ENCODE results near the gene TPPP3.

DNA sequence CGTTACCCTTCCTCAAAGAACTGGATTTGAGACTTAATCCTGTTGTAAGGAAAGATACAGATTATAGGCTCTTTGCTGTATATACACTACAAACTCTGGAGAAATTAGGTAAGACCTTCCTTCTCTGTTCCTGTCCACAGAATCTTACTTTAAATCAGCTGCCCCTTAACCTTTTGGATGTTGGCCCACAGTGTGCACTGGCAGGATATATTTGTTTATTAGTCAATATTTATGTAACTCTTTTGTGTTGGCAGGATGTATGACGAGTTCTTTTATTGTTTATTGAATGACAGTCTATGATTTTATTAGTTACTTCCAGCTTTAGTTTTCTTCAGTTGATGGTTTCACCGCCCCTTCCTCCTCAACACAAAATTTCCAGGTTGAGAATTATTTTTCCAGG is 47.0 kb downstream of the TPPP3 start:
- TF ChIP-seq POLR2A (IDR thresholded peaks at IDR 0.05) (no peak), POLR2AphosphoS5 (IDR thresholded peaks at IDR 0.05) (no peak), EP300 (IDR thresholded peaks at IDR 0.05) (no peak)
- TF ChIP-seq, protein P1, sequence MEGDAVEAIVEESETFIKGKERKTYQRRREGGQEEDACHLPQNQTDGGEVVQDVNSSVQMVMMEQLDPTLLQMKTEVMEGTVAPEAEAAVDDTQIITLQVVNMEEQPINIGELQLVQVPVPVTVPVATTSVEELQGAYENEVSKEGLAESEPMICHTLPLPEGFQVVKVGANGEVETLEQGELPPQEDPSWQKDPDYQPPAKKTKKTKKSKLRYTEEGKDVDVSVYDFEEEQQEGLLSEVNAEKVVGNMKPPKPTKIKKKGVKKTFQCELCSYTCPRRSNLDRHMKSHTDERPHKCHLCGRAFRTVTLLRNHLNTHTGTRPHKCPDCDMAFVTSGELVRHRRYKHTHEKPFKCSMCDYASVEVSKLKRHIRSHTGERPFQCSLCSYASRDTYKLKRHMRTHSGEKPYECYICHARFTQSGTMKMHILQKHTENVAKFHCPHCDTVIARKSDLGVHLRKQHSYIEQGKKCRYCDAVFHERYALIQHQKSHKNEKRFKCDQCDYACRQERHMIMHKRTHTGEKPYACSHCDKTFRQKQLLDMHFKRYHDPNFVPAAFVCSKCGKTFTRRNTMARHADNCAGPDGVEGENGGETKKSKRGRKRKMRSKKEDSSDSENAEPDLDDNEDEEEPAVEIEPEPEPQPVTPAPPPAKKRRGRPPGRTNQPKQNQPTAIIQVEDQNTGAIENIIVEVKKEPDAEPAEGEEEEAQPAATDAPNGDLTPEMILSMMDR (IDR thresholded peaks at IDR 0.05), result no peak

Measured in gastroesophageal sphincter (tissue), 3 donors.